Measurements from ENCODE around the gene UBASH3B.

The UBASH3B gene

GRCh38 chr11:122732342-122733315 lies 77.1 kb downstream of the UBASH3B start:
- no peak for DNase-seq (ENCODE audit: low spot score)

GRCh38 chr11:122733318-122733717 lies 77.8 kb downstream of the UBASH3B start:
- no peak for DNase-seq (ENCODE audit: low spot score)

GRCh38 chr11:122734848-122735496 lies 79.5 kb downstream of the UBASH3B start:
- DNase-seq (ENCODE audit: low spot score) = no peak

- DNase-seq (ENCODE audit: low spot score) = no peak
Observed at GRCh38 chr11:122737951-122738693, 82.6 kb downstream of the UBASH3B start.

- DNase-seq (ENCODE audit: low spot score) = no peak
Observed at GRCh38 chr11:122741613-122742300, 86.2 kb downstream of the UBASH3B start.

GRCh38 chr11:122742301-122743018 lies 86.9 kb downstream of the UBASH3B start:
- no peak for DNase-seq (ENCODE audit: low spot score)

GRCh38 chr11:122743097-122743741 lies 87.7 kb downstream of the UBASH3B start:
- no peak for DNase-seq (ENCODE audit: low spot score)

GRCh38 chr11:122743949-122744348 lies 88.4 kb downstream of the UBASH3B start:
- no peak for DNase-seq (ENCODE audit: low spot score)

- no peak for DNase-seq (ENCODE audit: low spot score)
Observed at GRCh38 chr11:122744357-122744756, 88.8 kb downstream of the UBASH3B start.

GRCh38 chr11:122745111-122745510 lies 89.6 kb downstream of the UBASH3B start:
- DNase-seq (ENCODE audit: low spot score) = no peak

- DNase-seq (ENCODE audit: low spot score) = no peak
Observed at GRCh38 chr11:122746050-122746478, 90.5 kb downstream of the UBASH3B start.

GRCh38 chr11:122746611-122747244 lies 91.2 kb downstream of the UBASH3B start:
- DNase-seq (ENCODE audit: low spot score) = no peak

- DNase-seq (ENCODE audit: low spot score) = no peak
Observed at GRCh38 chr11:122747351-122747781, 91.8 kb downstream of the UBASH3B start.

- DNase-seq (ENCODE audit: low spot score) = peak; percentile 63
Observed at GRCh38 chr11:122749005-122749687, 93.6 kb downstream of the UBASH3B start.

GRCh38 chr11:122750049-122750448 lies 94.5 kb downstream of the UBASH3B start:
- DNase-seq (ENCODE audit: low spot score) = no peak

- DNase-seq (ENCODE audit: low spot score) = no peak
Observed at GRCh38 chr11:122751292-122752070, 96.0 kb downstream of the UBASH3B start.

- DNase-seq (ENCODE audit: low spot score) = no peak
Observed at GRCh38 chr11:122754028-122754427, 98.5 kb downstream of the UBASH3B start.

- no peak for DNase-seq (ENCODE audit: low spot score)
Observed at GRCh38 chr11:122754553-122755322, 99.2 kb downstream of the UBASH3B start.
